Body of pancreas (tissue), 4 donors: ENCODE data around the gene BRAF.

Source experiments
- CTCF ChIP-seq, 7 experiments: fragments of 450-650 bp in 4 of 7; fragments of 200-600 bp in 3 of 7; sonication (generic) in 3 of 7; IDR thresholded peaks; one replicate each; pipeline ENCODE4 v1.5.1; 2016 to 2019; ENCODE audit warnings: antibody characterized with exemption in 7 of 7
- POLR2A ChIP-seq, 3 donors: fragments of 450-650 bp; IDR thresholded peaks; one replicate each; pipeline ENCODE4 v1.6.1; 2016; ENCODE audit warnings: antibody characterized with exemption in 3 of 3, mild to moderate bottlenecking in 2 of 3

- TF ChIP-seq CTCF (IDR thresholded peaks at IDR 0.05) (no peak), POLR2A (IDR thresholded peaks at IDR 0.05) (no peak)
Observed at GRCh38 chr7:140678081-140678815, 246.5 kb downstream of the BRAF start.
